H1 (cell line): ENCODE results near the gene MBOAT1. TPM values are rescaled to one million over a fixed set of nuclear protein-coding genes. Genes with fewer than 3 reads are reported as not detected.

ENCODE experiments used
- CTCF ChIA-PET: fragments of 300-600 bp; sonication (Branson Sonifier 250); formaldehyde crosslinking; loops from one replicate; lab custom pipeline; 2021; ENCODE audit not compliant: partially characterized antibody; lab: Charles Lee
- POLR2A ChIA-PET: fragments of 300-600 bp; sonication (Branson Sonifier 250); formaldehyde crosslinking; loops from one replicate; lab custom pipeline; 2021; ENCODE audit warnings: inconsistent platforms; ENCODE audit not compliant: partially characterized antibody; lab: Charles Lee
- DNase-seq, 2 experiments: peaks; one replicate each; pipeline versions ENCODE4 v3.0.0 to v3.0.0-alpha.2; 2010 to 2022; ENCODE audit warnings: low spot score in 2 of 2, low read depth in 1 of 2, mixed read lengths in 1 of 2
- FAIRE-seq: peaks from 2 replicates; lab custom pipeline; 2011; peaks lifted over from hg19 to GRCh38; lab: Jason Lieb, UNC
- H2AFZ ChIP-seq: 2 replicates; pipeline ENCODE4 v1.8.1; 2012; ENCODE audit warnings: low read length, inconsistent platforms
- H2AK5ac ChIP-seq: 2 replicates; pipeline ENCODE4 v1.6.1; 2013; ENCODE audit warnings: low read depth, low read length
- H2BK120ac ChIP-seq: replicated peaks from 2 replicates; pipeline ENCODE3; 2013; ENCODE audit warnings: low read depth, low read length, inconsistent platforms
- H2BK12ac ChIP-seq: 2 replicates; pipeline ENCODE4 v1.6.1; 2013; ENCODE audit warnings: low read depth, low read length
- H2BK15ac ChIP-seq: 2 replicates; pipeline ENCODE4 v1.6.1; 2013; ENCODE audit warnings: low read length
- H2BK20ac ChIP-seq: 2 replicates; pipeline ENCODE4 v1.6.1; 2013; ENCODE audit warnings: low read length
- H2BK5ac ChIP-seq: 2 replicates; pipeline ENCODE4 v1.6.1; 2013; ENCODE audit warnings: low read depth, low read length
- H3K14ac ChIP-seq: 2 replicates; pipeline ENCODE4 v1.6.1; 2013; ENCODE audit warnings: inconsistent platforms; ENCODE audit not compliant: insufficient read length
- H3K18ac ChIP-seq: 2 replicates; pipeline ENCODE4 v1.6.1; 2013; ENCODE audit warnings: low read length; ENCODE audit errors: extremely low read depth
- H3K23ac ChIP-seq: 2 replicates; pipeline ENCODE4 v1.6.1; 2013; ENCODE audit warnings: inconsistent platforms; ENCODE audit not compliant: insufficient read length
- H3K23me2 ChIP-seq: 2 replicates; pipeline ENCODE4 v1.6.1; 2013; ENCODE audit warnings: low read depth, low read length
- H3K27ac ChIP-seq: 2 replicates; pipeline ENCODE4 v1.6.1; 2011; ENCODE audit warnings: low read depth, low read length, inconsistent platforms
- H3K27me3 ChIP-seq, 4 experiments: replicated peaks in 1 of 4; 1 replicate in 1 of 4; 2 replicates in 3 of 4; pipeline versions ENCODE4 v1.6.1 to v1.8.1; 2011 to 2013; ENCODE audit warnings: low read length in 3 of 4, mild to moderate bottlenecking in 3 of 4, inconsistent platforms in 2 of 4, mixed read lengths in 2 of 4, moderate library complexity in 1 of 4; ENCODE audit not compliant: control insufficient read depth in 3 of 4, insufficient read depth in 3 of 4; ENCODE audit errors: extremely low read depth in 1 of 4
- H3K36me3 ChIP-seq, 4 experiments: 2 replicates each; pipeline versions ENCODE4 v1.6.1 to v1.8.1; 2011 to 2013; ENCODE audit warnings: mild to moderate bottlenecking in 4 of 4, low read length in 3 of 4, moderate library complexity in 2 of 4, control low read depth in 1 of 4, inconsistent platforms in 1 of 4; ENCODE audit not compliant: insufficient read depth in 4 of 4, control insufficient read depth in 2 of 4
- H3K4ac ChIP-seq: replicated peaks from 2 replicates; pipeline ENCODE3; 2013; ENCODE audit warnings: low read length, low read depth, mixed read lengths, inconsistent platforms; ENCODE audit not compliant: insufficient read length
- H3K4me1 ChIP-seq, 4 experiments: replicated peaks in 1 of 4; 1 replicate in 1 of 4; 2 replicates in 3 of 4; pipeline versions ENCODE4 v1.6.1 to v1.8.1; 2011 to 2013; ENCODE audit warnings: low read length in 3 of 4, inconsistent platforms in 2 of 4, mixed read lengths in 1 of 4; ENCODE audit not compliant: insufficient read depth in 4 of 4, control insufficient read depth in 3 of 4
- H3K4me2 ChIP-seq, 2 experiments: 2 replicates each; pipeline versions ENCODE4 v1.6.1 to v1.8.1; 2011 to 2013; ENCODE audit warnings: low read depth in 2 of 2, low read length in 2 of 2, control low read depth in 1 of 2, inconsistent platforms in 1 of 2, mild to moderate bottlenecking in 1 of 2; ENCODE audit not compliant: insufficient read depth in 1 of 2
- H3K4me3 ChIP-seq, 4 experiments: fragments of 200-600, 300-600 bp in 1 of 4; sonication (generic), shearing (Covaris generic), sonication (Bioruptor Twin) in 1 of 4; 2 replicates each; pipeline versions ENCODE4 v1.5.1 to v1.8.1; 2011 to 2016; ENCODE audit warnings: low read length in 4 of 4, low read depth in 3 of 4, control low read depth in 2 of 4, inconsistent platforms in 2 of 4, mild to moderate bottlenecking in 2 of 4, mixed read lengths in 1 of 4, moderate library complexity in 1 of 4; ENCODE audit not compliant: insufficient read depth in 2 of 4; ENCODE audit errors: extremely low read depth in 1 of 4
- H3K56ac ChIP-seq: replicated peaks from 2 replicates; pipeline ENCODE3; 2013; ENCODE audit warnings: low read depth, mild to moderate bottlenecking, mixed read lengths, low read length, inconsistent platforms; ENCODE audit not compliant: insufficient read length
- H3K79me1 ChIP-seq: 2 replicates; pipeline ENCODE4 v1.6.1; 2013; ENCODE audit warnings: low read depth, low read length, control low read depth
- H3K79me2 ChIP-seq, 2 experiments: 2 replicates each; pipeline versions ENCODE4 v1.6.1 to v1.8.1; 2012 to 2013; ENCODE audit warnings: low read length in 2 of 2, mild to moderate bottlenecking in 2 of 2, inconsistent platforms in 1 of 2; ENCODE audit not compliant: insufficient read depth in 2 of 2, control insufficient read depth in 1 of 2
- H3K9ac ChIP-seq, 4 experiments: replicated peaks in 1 of 4; 1 replicate in 1 of 4; 2 replicates in 3 of 4; pipeline versions ENCODE4 v1.6.1 to v1.8.1; 2011 to 2013; ENCODE audit warnings: low read depth in 3 of 4, low read length in 3 of 4, control low read depth in 2 of 4, mild to moderate bottlenecking in 2 of 4, moderate library complexity in 2 of 4, inconsistent platforms in 1 of 4; ENCODE audit errors: extremely low read depth in 1 of 4
- H3K9me3 ChIP-seq, 2 experiments: 2 replicates each; pipeline versions ENCODE4 v1.6.1 to v1.8.1; 2012 to 2013; ENCODE audit warnings: mild to moderate bottlenecking in 2 of 2, moderate library complexity in 2 of 2, control low read depth in 1 of 2, inconsistent platforms in 1 of 2, low read depth in 1 of 2, low read length in 1 of 2, mixed read lengths in 1 of 2; ENCODE audit not compliant: insufficient read depth in 2 of 2
- H4K20me1 ChIP-seq, 2 experiments: replicated peaks in 1 of 2; 2 replicates each; pipeline versions ENCODE3 to v1.8.1; 2011 to 2013; ENCODE audit warnings: inconsistent platforms in 2 of 2, low read length in 2 of 2, mild to moderate bottlenecking in 1 of 2; ENCODE audit not compliant: insufficient read depth in 2 of 2, control insufficient read depth in 1 of 2
- H4K5ac ChIP-seq: 2 replicates; pipeline ENCODE4 v1.6.1; 2013; ENCODE audit warnings: low read length, low read depth, mixed read lengths, inconsistent platforms; ENCODE audit not compliant: insufficient read length
- H4K8ac ChIP-seq: 2 replicates; pipeline ENCODE4 v1.8.0; 2013; ENCODE audit warnings: mild to moderate bottlenecking, moderate library complexity, low read length, inconsistent platforms; ENCODE audit not compliant: insufficient read depth; ENCODE audit errors: extremely low read depth
- H4K91ac ChIP-seq: replicated peaks from 2 replicates; pipeline ENCODE3; 2013; ENCODE audit warnings: low read length, mixed read lengths, inconsistent platforms; ENCODE audit not compliant: insufficient read length
- BCL11A ChIP-seq, 2 experiments: IDR thresholded peaks; one replicate each; pipeline ENCODE4 v1.6.1; 2011; ENCODE audit warnings: low read depth in 2 of 2, low read length in 2 of 2, mild to moderate bottlenecking in 2 of 2
- JUN ChIP-seq: IDR thresholded peaks from 2 replicates; pipeline ENCODE4 v1.6.1; 2011; ENCODE audit warnings: low read depth, mild to moderate bottlenecking, improper control_type of control experiment, low read length
- KDM5A ChIP-seq: fragments of 200-600 bp; IDR thresholded peaks from 2 replicates; pipeline ENCODE4 v1.7.1; 2012; ENCODE audit warnings: mild to moderate bottlenecking, low read length, inconsistent platforms, mixed read lengths
- NRF1 ChIP-seq: IDR thresholded peaks from 2 replicates; pipeline ENCODE4 v1.6.1; 2011; ENCODE audit warnings: mild to moderate bottlenecking, low read depth, low read length, improper control_type of control experiment
- POLR2AphosphoS5 ChIP-seq: IDR thresholded peaks from 2 replicates; pipeline ENCODE4 v1.6.1; 2011; ENCODE audit warnings: low read depth, low read length
- RAD21 ChIP-seq, 2 experiments: IDR thresholded peaks in 1 of 2; conservative IDR thresholded peaks in 1 of 2; 2 replicates each; pipeline ENCODE4 v1.6.1; 2011; ENCODE audit warnings: low read depth in 2 of 2, low read length in 2 of 2, improper control_type of control experiment in 1 of 2, inconsistent platforms in 1 of 2, mild to moderate bottlenecking in 1 of 2, moderate library complexity in 1 of 2
- SIN3A ChIP-seq, 2 experiments: IDR thresholded peaks in 1 of 2; conservative IDR thresholded peaks in 1 of 2; 2 replicates each; pipeline ENCODE4 v1.6.1; 2011 to 2012; ENCODE audit warnings: low read length in 2 of 2, improper control_type of control experiment in 1 of 2, low read depth in 1 of 2, mild to moderate bottlenecking in 1 of 2
- SP2 ChIP-seq: IDR thresholded peaks from 2 replicates; pipeline ENCODE4 v1.6.1; 2012; ENCODE audit warnings: mild to moderate bottlenecking, low read length, inconsistent platforms
- SUZ12 ChIP-seq: fragments of 200-600 bp; sonication (generic); IDR thresholded peaks from 2 replicates; pipeline ENCODE4 v1.6.1; 2012; ENCODE audit warnings: mild to moderate bottlenecking, inconsistent platforms, low read length, moderate library complexity, mixed read lengths
- YY1 ChIP-seq: IDR thresholded peaks from 2 replicates; pipeline ENCODE4 v1.6.1; 2011; ENCODE audit warnings: low read depth, mild to moderate bottlenecking, low read length
- WGBS, 2 experiments: shearing (Covaris generic) in 1 of 2; methylation state at CpG; one replicate each; pipeline versions ENCODE4 v1.1.6 to v1.1.7; 2013 to 2015; ENCODE audit warnings: low lambda C conversion rate in 2 of 2, mixed read lengths in 2 of 2, inconsistent platforms in 1 of 2, low coverage in 1 of 2, missing lambda C conversion rate in 1 of 2; ENCODE audit not compliant: insufficient replicate concordance in 2 of 2, insufficient coverage in 1 of 2, insufficient read length in 1 of 2; ENCODE audit errors: extremely low coverage in 1 of 2, missing lambda C conversion rate in 1 of 2; 5-methylcytosine and 5-hydroxymethylcytosine counted together
- polyA plus RNA-seq, 7 experiments: library from polyadenylated mRNA; depleted of rRNA in 3 of 7; stranded (reverse) in 5 of 7; unstranded in 2 of 7; fragments of >200 nt in 5 of 7; fragments of 200-250 nt in 2 of 7; gene quantifications; 1 replicate in 5 of 7; 2 replicates in 1 of 7; 4 replicates in 1 of 7; pipeline versions ENCODE4 v1.2.1 to v1.2.3, GENCODE V29; 2011 to 2013; ENCODE audit warnings: missing spikeins in 2 of 7, mixed read lengths in 2 of 7
- total RNA-seq: library from RNA; stranded (reverse); fragmentation: NEBNext Ultra II Directional; extraction: Animal tissue kit (Norgen Biotek cat#: 25700); gene quantifications from 2 replicates; pipeline ENCODE4 v1.2.1, GENCODE V29; 2021
- TF ChIP-seq, protein P1 (sequence below): IDR thresholded peaks from 2 replicates; pipeline ENCODE4 v1.6.1; 2012; ENCODE audit warnings: inconsistent platforms

MBOAT1 gene
- total and polyA plus RNA-seq, 2 of the 8 experiments (the other 6 are each of a cell fraction or from before 2014, with no cell fraction given) = 4.9 to 19.5 TPM

DNA sequence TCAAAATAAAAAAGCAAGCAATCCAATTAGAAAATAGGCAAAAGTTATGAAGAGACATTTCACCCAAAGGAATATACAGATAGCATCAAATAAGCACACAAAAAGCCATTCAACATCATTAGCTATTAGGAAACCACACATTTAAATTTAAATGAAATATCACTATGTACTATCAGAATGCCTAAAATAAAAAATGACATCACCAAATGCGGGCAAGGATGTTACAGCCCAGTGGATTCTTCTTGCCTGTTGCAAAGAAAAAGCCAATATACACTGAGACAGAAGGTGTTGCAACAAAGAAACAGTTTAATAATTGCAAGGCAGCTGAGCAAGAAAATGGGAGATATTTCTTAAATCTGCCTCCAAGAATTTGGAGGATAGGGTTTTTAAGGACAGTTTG is 31.0 kb upstream of the MBOAT1 start:
- Histone ChIP-seq H4K20me1 (no peaks in the 10 kb centered on the region), H2AFZ (no peak overlapping the region), H3K9ac (no peak overlapping the region), H2BK12ac (no peak overlapping the region), H3K27ac (no peak overlapping the region), H2BK15ac (no peak overlapping the region), H3K9me3 (peaks cover 0 to 8% of the 10 kb centered on the region in 2 experiments; a peak in 1 of 4 replicates), H3K56ac (no peak overlapping the region), H3K4ac (no peak overlapping the region), H2AK5ac (no peak overlapping the region), H3K79me2 (no peaks in the 10 kb centered on the region), H3K36me3 (no peaks in the 10 kb centered on the region), H4K91ac (no peak overlapping the region), H3K79me1 (no peaks in the 10 kb centered on the region), H2BK120ac (no peak overlapping the region)
- POLR2A ChIA-PET = no interaction called here
- 95% methylated on average over 1 of the region's 1 CpG; no CpG with 5 or more reads in 1 of the 2 experiments for WGBS, 2 experiments
- no peak for DNase-seq
- CTCF ChIA-PET = interaction anchor here (0.6 to 1.5 kb wide), 4 partner anchors 28 to 1051 kb away, joined by 3 to 4 read pairs (median 3); no protein-coding TSS in a partner anchor
- TF ChIP-seq SP2 = no peak
- no peak for TF ChIP-seq JUN
- no peak for TF ChIP-seq RAD21 (IDR thresholded peaks at IDR 0.05 in 1 of 2, conservative IDR thresholded peaks at IDR 0.05 in 1 of 2; ENCODE audit: low read depth in 2 of 2, low read length in 2 of 2)
- TF ChIP-seq BCL11A (IDR thresholded peaks at IDR 0.05; ENCODE audit: low read depth in 2 of 2, low read length in 2 of 2) = no peak
- no peak for TF ChIP-seq YY1
- TF ChIP-seq, protein P1, sequence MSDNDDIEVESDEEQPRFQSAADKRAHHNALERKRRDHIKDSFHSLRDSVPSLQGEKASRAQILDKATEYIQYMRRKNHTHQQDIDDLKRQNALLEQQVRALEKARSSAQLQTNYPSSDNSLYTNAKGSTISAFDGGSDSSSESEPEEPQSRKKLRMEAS = no peak
- TF ChIP-seq POLR2AphosphoS5 = no peak
- no peak for TF ChIP-seq NRF1
- no peak for TF ChIP-seq SIN3A (conservative IDR thresholded peaks at IDR 0.05 in 1 of 2, IDR thresholded peaks at IDR 0.05 in 1 of 2; ENCODE audit: low read depth in 1 of 2, low read length in 2 of 2)
- TF ChIP-seq SUZ12 = no peak
- no peak for TF ChIP-seq KDM5A
- TF ChIP-seq, all 59 proteins: peak for 0
- Histone ChIP-seq H3K4me2 (no peak overlapping the region), H3K4me1 (peaks cover 0 to 5% (median 3%) of the 10 kb centered on the region in 4 experiments; a peak in 3 of 7 replicates), H3K23me2 (no peaks in the 10 kb centered on the region; the same call in 1 of the 2 replicates), H2BK5ac (no peak overlapping the region), H4K5ac (no peak overlapping the region), H3K27me3 (no peaks in the 10 kb centered on the region), H4K8ac (no peak overlapping the region), H3K18ac (no peak overlapping the region), H3K4me3 (no peak overlapping the region), H3K23ac (no peak overlapping the region), H3K14ac (no peak overlapping the region), H2BK20ac (no peak overlapping the region)
- no peak for FAIRE-seq
